Left colon (tissue), 2 donors: ENCODE results near the gene CSTB. TPM values are rescaled to one million over a fixed set of nuclear protein-coding genes. Genes with fewer than 3 reads are reported as not detected.
A peak's percentile ranks its signal among the peaks of the same experiment; 100 is the strongest.

Experiments used
- ATAC-seq: fragments of 200-7000 bp; cut with Tn5 transposase; one replicate; pipeline ENCODE4 v1.9.1; 2020; ENCODE audit warnings: mild to moderate bottlenecking, moderate library complexity
- DNase-seq, 2 donors: peaks; one replicate each; pipeline ENCODE4 v3.0.0-alpha.2; 2020
- intact Hi-C, 2 donors: fragments of 100-400 bp; cut with DNase I in 1 of 2; cut with micrococcal nuclease in 1 of 2; formaldehyde crosslinking; loops; one replicate each; pipeline versions ENCODE4 v1.11.2 to v1.14.0; 2022; cut with DNase I, micrococcal nuclease
- total RNA-seq, 2 donors: library from RNA; stranded (reverse); fragmentation: NEBNext Ultra II Directional; extraction: Animal tissue kit (Norgen Biotek cat#: 25700); gene quantifications; one replicate each; pipeline ENCODE4 v1.2.1, GENCODE V29; 2021
- donor health status: DM: no; HTN: no; CAD: no.
- donor health status: DM: yes; HTN: yes; CAD: no.

CSTB gene
- total RNA-seq, 2 donors from 2014 or later: 69.1 to 74.4 TPM

- DNase-seq (no peak), ATAC-seq (peak; percentile 34)
These were observed 35.5 kb downstream of the CSTB start for GRCh38 chr21:43740497-43741156.

DNA sequence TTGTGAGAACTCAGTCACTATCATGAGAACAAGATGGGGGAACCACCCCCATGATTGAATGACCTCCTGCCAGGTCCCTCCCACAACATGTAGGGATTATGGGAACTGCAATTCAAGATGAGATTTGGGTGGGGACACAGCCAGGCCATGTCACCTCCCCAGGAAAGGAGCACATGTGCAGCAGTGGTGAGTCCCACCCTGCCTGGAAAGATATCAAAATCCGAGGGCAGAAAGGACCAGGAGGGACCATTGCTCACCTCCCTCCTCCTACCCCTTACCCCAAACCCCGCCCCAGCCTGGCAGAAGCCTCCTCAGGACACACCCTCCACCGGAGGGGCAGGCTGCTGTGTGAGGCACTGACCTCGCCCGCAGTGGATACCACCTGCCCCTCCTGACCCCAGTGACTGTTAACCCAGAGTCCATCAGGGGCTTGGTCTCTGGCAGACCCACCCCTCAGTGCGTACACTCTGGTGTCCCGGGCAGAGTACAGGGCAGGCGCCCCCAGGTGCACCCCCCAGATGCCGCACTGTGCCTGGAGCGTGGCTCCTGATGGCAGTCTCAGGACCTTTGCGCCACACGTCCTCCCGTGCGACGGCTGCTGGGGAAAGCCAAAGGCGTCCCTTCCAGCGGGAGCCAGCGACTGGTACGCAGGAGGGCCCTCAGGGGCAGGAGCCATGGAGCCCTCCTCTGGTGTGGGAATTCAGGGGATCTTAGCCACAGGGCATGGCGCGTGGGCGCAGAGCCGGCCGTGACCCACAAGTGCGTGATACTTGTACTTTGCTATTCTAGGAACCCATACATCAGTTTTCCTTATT is 36.3 kb downstream of the CSTB start:
- intact Hi-C loops: loop anchor here in 1 of 2 donors (10.0 kb wide), 2 partner anchors 45 to 75 kb away; partner anchors contain the start of gene RRP1
- no peak for DNase-seq
- peak; percentile 39 for ATAC-seq

More at GRCh38 chr21:43740497-43741156, 35.5 kb downstream of the CSTB start:
- intact Hi-C loops: no loop called here

GRCh38 chr21:43737158-43737950 is 38.8 kb downstream of the CSTB start:
- ATAC-seq (no peak), DNase-seq (no peak)
- intact Hi-C loops: loop anchor here in 1 of 2 donors (10.0 kb wide), 2 partner anchors 47 to 73 kb away; partner anchors contain the start of gene RRP1

DNA sequence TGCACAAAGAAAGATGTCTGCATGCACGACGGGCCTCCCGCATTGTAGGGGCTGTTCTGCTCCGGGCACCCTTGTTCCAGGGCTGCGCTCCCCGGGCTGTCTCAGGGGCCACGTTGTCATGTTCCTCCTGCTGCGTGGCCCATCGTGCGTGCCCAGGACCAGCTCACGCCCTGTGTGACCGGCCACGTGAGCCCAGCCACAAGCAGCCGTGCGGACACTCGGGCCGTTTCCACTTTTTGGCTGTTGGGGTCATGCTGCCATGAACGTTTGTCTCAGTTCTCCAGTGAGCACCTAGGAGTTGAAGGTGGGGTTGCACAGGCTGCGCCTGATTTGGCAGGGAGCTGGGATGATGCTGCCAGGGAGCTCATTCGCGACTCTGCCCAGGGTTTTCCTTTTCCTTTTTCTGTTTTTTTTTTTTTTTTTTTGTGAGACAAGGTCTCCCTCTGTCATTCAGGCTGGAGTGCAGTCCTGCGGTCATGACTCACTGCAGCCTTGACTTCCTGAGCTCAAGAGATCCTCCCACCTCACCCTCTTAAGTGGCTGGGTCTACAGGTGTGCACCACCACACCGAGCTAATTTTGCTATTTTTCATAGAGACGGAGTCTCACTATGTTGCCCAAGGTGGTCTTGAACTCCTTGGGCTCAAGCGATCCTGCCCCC is 39.8 kb downstream of the CSTB start:
- intact Hi-C loops: loop anchor here in 1 of 2 donors (10.0 kb wide), 2 partner anchors 48 to 72 kb away; partner anchors contain the start of gene RRP1
- DNase-seq: no peak
- no peak for ATAC-seq

DNA sequence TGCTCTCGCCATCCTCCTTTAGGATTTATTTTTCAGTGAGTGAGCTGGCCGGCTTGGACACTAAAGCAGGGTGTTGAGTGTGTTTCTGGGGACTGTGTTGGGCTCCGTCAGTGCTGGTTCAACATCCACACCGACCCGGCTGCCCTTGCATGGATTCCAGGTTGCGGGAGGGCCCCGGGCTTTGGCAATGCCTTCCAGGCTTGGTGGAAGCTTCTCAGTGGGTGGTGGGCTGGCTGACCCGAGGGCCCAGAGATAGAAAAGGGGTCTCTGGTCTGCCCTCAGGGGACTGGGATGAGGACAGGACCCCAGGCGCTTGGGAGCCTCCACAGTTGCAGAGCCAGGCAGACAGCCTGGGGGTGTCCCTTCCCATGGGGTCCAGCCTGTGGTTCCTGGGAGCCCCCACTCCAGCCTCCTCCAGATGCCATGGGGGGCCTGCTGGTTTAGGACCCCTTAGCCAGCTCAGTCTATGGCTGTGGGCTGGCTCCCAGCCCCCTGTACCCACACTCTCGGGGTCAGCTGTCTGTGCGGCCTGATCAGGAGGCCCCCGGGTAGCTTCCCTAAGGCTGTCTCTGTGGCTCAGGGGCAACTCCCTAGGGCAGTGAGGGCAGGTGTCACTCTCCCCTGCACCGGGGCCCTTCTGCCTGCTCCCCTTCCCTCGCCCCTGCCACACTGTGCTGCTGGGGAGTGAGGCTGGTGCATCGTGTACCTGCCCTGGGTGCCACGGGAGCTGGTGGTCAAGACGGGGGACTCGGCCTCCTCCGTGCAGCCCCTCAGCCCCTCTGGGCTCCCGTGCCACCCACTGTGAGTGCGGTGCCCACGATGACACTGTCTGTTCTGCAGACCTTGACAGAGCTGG is 40.6 kb downstream of the CSTB start:
- DNase-seq: no peak
- ATAC-seq: no peak
- intact Hi-C loops: loop anchor here in 1 of 2 donors (10.0 kb wide), 2 partner anchors 49 to 71 kb away; partner anchors contain the start of gene RRP1

GRCh38 chr21:43734928-43735229 is 41.2 kb downstream of the CSTB start:
- intact Hi-C loops: loop anchor here in 1 of 2 donors (10.0 kb wide), 2 partner anchors 50 to 70 kb away; partner anchors contain the start of gene RRP1
- no peak for ATAC-seq
- DNase-seq: no peak

GRCh38 chr21:43734131-43734927 is 41.8 kb downstream of the CSTB start:
- ATAC-seq (peak; percentile 81), DNase-seq (peak; percentile 76 to 87)
- intact Hi-C loops: loop anchor here in 1 of 2 donors (10.0 kb wide), 2 partner anchors 50 to 70 kb away; partner anchors contain the start of gene RRP1

DNA sequence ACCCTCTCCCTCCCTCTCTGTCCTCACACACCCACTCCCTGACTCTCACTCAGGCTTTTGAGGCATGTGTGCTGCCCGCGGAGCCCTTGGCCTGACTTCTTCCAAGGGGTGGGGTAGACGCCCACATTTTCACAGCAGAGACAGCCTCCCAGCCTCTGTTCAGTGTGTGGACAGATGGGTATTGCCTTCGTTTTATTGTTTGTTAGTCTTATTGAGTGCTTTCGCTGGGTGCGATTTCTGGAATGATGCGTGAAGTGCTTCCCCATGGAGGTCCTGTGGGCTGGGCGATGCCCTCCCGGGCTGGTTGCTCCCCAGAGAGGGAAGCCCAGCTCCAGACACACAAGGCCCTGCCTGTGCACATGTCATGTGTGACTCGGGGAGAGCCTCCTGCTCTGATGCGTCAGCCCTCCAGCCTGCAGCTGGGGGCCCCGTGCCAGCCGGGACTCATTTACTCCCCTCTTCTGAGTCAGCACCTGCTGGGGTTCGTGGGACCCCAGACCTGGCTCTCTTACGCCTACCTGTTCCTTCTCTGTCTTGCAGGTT is 42.5 kb downstream of the CSTB start:
- peak; percentile 43 for ATAC-seq
- DNase-seq: no peak
- intact Hi-C loops: loop anchor here in 1 of 2 donors (10.0 kb wide), 2 partner anchors 51 to 69 kb away; partner anchors contain the start of gene RRP1

DNA sequence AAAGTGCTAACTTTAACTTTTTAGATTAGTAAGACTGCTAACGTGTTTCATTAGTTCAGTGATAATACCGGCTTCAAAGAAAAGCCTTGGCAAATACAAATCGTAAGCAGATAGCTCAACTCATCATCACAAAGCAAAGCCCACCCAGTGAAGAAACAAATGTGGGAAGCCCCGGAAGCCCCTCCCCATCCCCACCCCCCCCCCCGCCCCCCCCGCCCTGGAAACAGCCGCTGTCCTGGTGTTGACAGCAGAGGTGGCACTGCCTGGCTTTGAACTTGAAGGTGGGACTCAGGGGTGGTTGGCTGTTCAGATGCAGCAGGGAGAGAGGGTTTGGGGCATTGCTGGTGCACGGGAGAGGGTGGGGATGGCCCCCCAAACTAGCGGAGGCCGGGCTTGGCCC is 43.0 kb downstream of the CSTB start:
- DNase-seq (no peak), ATAC-seq (no peak)
- intact Hi-C loops: loop anchor here in 1 of 2 donors (10.0 kb wide), 2 partner anchors 52 to 68 kb away; partner anchors contain the start of gene RRP1

GRCh38 chr21:43731891-43732711 is 44.0 kb downstream of the CSTB start:
- ATAC-seq (no peak), DNase-seq (no peak)
- intact Hi-C loops: loop anchor here in 1 of 2 donors (10.0 kb wide), 2 partner anchors 53 to 67 kb away; partner anchors contain the start of gene RRP1

- intact Hi-C loops: loop anchor here in 1 of 2 donors (10.0 kb wide), 2 partner anchors 53 to 67 kb away; partner anchors contain the start of gene RRP1
- no peak for DNase-seq
- peak; percentile 54 for ATAC-seq
These were observed 44.6 kb downstream of the CSTB start for GRCh38 chr21:43731476-43731875.

DNA sequence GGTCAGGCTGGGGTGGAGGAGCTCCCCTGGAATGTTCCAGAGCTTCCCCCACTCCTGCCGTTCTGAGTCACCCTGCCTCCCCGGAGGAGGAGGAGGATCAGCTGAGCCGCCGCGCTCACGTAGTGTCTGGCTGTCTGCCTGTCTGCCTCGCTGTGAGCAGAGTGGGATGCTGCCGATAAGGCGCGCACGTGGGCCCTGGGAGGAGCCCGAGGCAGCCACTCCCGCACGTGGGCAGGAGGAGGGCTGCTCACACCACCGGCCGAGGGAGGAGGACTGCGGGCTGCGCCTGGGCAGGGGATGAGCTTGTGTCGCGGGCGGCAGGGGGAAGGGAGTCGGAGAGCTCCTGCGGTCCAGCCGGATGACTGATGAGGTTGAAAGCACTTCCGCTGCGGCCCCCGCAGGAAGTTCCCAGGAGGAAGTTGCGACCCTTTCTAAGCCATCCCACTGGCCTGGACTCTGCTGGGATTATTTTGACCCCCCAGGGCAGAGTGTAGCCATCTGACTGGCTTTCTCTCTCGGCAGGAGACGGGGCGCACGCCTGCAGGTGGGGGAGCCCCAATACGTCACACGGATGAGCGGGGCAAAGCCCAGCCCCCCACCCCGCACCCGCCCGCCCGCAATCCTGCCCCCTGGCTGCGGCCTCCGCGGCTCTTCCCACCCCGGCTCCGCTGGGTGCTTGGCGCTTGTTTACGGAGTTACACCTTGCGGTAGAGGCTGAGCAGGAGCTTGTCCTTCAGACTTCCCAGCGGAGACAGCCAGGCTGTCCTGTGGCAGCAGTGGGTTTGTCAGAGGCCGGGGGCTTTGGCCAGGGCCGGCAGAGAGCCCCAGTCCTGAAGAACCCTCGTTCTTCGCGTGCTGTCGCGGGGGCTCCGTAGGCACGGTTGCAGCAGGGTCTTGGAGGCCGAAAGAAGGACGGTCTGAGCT is 47.4 kb downstream of the CSTB start:
- peak; percentile 79 to 92 for DNase-seq
- peak; percentile 21 for ATAC-seq
- intact Hi-C loops: loop anchor here in 1 of 2 donors (10.0 kb wide), 1 partner anchor 56 kb away; the partner anchor contains the start of gene RRP1

- ATAC-seq (no peak), DNase-seq (no peak)
- intact Hi-C loops: loop anchor here in 1 of 2 donors (10.0 kb wide), 1 partner anchor 57 kb away; the partner anchor contains the start of gene RRP1
These were observed 48.0 kb downstream of the CSTB start for GRCh38 chr21:43728154-43728466.

GRCh38 chr21:43727519-43728153 is 48.5 kb downstream of the CSTB start:
- intact Hi-C loops: loop anchor here in 1 of 2 donors (10.0 kb wide), 1 partner anchor 57 kb away; the partner anchor contains the start of gene RRP1
- ATAC-seq: peak; percentile 22
- peak in 1 of 2 donors; percentile 51 for DNase-seq
